ENCODE measurements around the gene PDCL2.
"Not testable (repeated sequence)": the region's sequence is repeated elsewhere in the genome, so short reads cannot be mapped to it uniquely, and the experiment has no call there.

Gene PDCL2

GRCh38 chr4:55568905-55569504, 23.0 kb downstream of the PDCL2 start:
- Histone ChIP-seq H3K36me3 (ENCODE audit: insufficient read depth, insufficient read length, low read length) (no peaks in the 10 kb centered on the region), H3K9me3 (ENCODE audit: insufficient read depth, low read length) (no peaks in the 10 kb centered on the region; the same call in 1 of the 2 replicates), H3K9ac (ENCODE audit: insufficient read length, low read depth) (no peak overlapping the region), H3K4me3 (ENCODE audit: insufficient read length, low read depth) (no peak overlapping the region), H3K27me3 (ENCODE audit: insufficient read depth, insufficient read length) (no peaks in the 10 kb centered on the region), H3K4me1 (ENCODE audit: insufficient read depth, insufficient read length) (no peaks in the 10 kb centered on the region)
- DNase-seq (ENCODE audit: low read depth, low spot score), result no peak
- no peak for TF ChIP-seq SUZ12 (IDR thresholded peaks at IDR 0.05; ENCODE audit: extremely low read depth, insufficient read depth, insufficient read length)
- no peak for TF ChIP-seq ZNF274 (IDR thresholded peaks at IDR 0.05; ENCODE audit: low read depth, low read length)
- TF ChIP-seq YY1 (IDR thresholded peaks at IDR 0.05; ENCODE audit: insufficient read depth, insufficient read length), result no peak

GRCh38 chr4:55561889-55562288, 30.2 kb downstream of the PDCL2 start:
- TF ChIP-seq ZNF274 (IDR thresholded peaks at IDR 0.05; ENCODE audit: low read depth, low read length) (no peak), YY1 (IDR thresholded peaks at IDR 0.05; ENCODE audit: insufficient read depth, insufficient read length) (no peak), SUZ12 (IDR thresholded peaks at IDR 0.05; ENCODE audit: extremely low read depth, insufficient read depth, insufficient read length) (no peak)

GRCh38 chr4:55560096-55560495, 31.9 kb downstream of the PDCL2 start:
- no peaks in the 10 kb centered on the region for H3K36me3 ChIP-seq (ENCODE audit: insufficient read depth, insufficient read length, low read length)

More at GRCh38 chr4:55561889-55562288, 30.2 kb downstream of the PDCL2 start:
- Histone ChIP-seq H3K4me1 (ENCODE audit: insufficient read depth, insufficient read length) (no peaks in the 10 kb centered on the region), H3K9me3 (ENCODE audit: insufficient read depth, low read length) (no peaks in the 10 kb centered on the region; the same call in 1 of the 2 replicates), H3K9ac (ENCODE audit: insufficient read length, low read depth) (no peak overlapping the region), H3K36me3 (ENCODE audit: insufficient read depth, insufficient read length, low read length) (no peaks in the 10 kb centered on the region), H3K4me3 (ENCODE audit: insufficient read length, low read depth) (no peak overlapping the region), H3K27me3 (ENCODE audit: insufficient read depth, insufficient read length) (no peaks in the 10 kb centered on the region)
- no peak for DNase-seq (ENCODE audit: low read depth, low spot score)

GRCh38 chr4:55554453-55555030, 37.5 kb downstream of the PDCL2 start:
- H3K4me3 ChIP-seq (ENCODE audit: insufficient read length, low read depth), result no peak overlapping the region
- TF ChIP-seq YY1 (IDR thresholded peaks at IDR 0.05; ENCODE audit: insufficient read depth, insufficient read length) (no peak), ZNF274 (IDR thresholded peaks at IDR 0.05; ENCODE audit: low read depth, low read length) (no peak), SUZ12 (IDR thresholded peaks at IDR 0.05; ENCODE audit: extremely low read depth, insufficient read depth, insufficient read length) (no peak)
- H3K9me3 ChIP-seq (ENCODE audit: insufficient read depth, low read length), result peaks cover 3% of the 10 kb centered on the region; the same call in 1 of the 2 replicates
- H3K27me3 ChIP-seq (ENCODE audit: insufficient read depth, insufficient read length), result no peaks in the 10 kb centered on the region
- no peak overlapping the region for H3K9ac ChIP-seq (ENCODE audit: insufficient read length, low read depth)
- H3K4me1 ChIP-seq (ENCODE audit: insufficient read depth, insufficient read length), result no peaks in the 10 kb centered on the region
- H3K36me3 ChIP-seq (ENCODE audit: insufficient read depth, insufficient read length, low read length), result no peaks in the 10 kb centered on the region
- no peak for DNase-seq (ENCODE audit: low read depth, low spot score)

More at GRCh38 chr4:55560096-55560495, 31.9 kb downstream of the PDCL2 start:
- H3K4me1 ChIP-seq (ENCODE audit: insufficient read depth, insufficient read length), result no peaks in the 10 kb centered on the region
- DNase-seq (ENCODE audit: low read depth, low spot score), result no peak
- TF ChIP-seq YY1 (IDR thresholded peaks at IDR 0.05; ENCODE audit: insufficient read depth, insufficient read length), result no peak
- TF ChIP-seq ZNF274 (IDR thresholded peaks at IDR 0.05; ENCODE audit: low read depth, low read length), result no peak
- H3K4me3 ChIP-seq (ENCODE audit: insufficient read length, low read depth), result no peak overlapping the region
- H3K27me3 ChIP-seq (ENCODE audit: insufficient read depth, insufficient read length), result no peaks in the 10 kb centered on the region
- H3K9ac ChIP-seq (ENCODE audit: insufficient read length, low read depth), result no peak overlapping the region
- H3K9me3 ChIP-seq (ENCODE audit: insufficient read depth, low read length), result no peaks in the 10 kb centered on the region

GRCh38 chr4:55553441-55554201, 38.4 kb downstream of the PDCL2 start:
- Histone ChIP-seq H3K4me3 (ENCODE audit: insufficient read length, low read depth) (no peak overlapping the region), H3K36me3 (ENCODE audit: insufficient read depth, insufficient read length, low read length) (no peaks in the 10 kb centered on the region), H3K4me1 (ENCODE audit: insufficient read depth, insufficient read length) (no peaks in the 10 kb centered on the region), H3K9me3 (ENCODE audit: insufficient read depth, low read length) (peaks cover 3% of the 10 kb centered on the region; the same call in 1 of the 2 replicates), H3K9ac (ENCODE audit: insufficient read length, low read depth) (no peak overlapping the region), H3K27me3 (ENCODE audit: insufficient read depth, insufficient read length) (no peaks in the 10 kb centered on the region)
- no peak for TF ChIP-seq YY1 (IDR thresholded peaks at IDR 0.05; ENCODE audit: insufficient read depth, insufficient read length)
- TF ChIP-seq SUZ12 (IDR thresholded peaks at IDR 0.05; ENCODE audit: extremely low read depth, insufficient read depth, insufficient read length), result no peak
- no peak for TF ChIP-seq ZNF274 (IDR thresholded peaks at IDR 0.05; ENCODE audit: low read depth, low read length)
- DNase-seq (ENCODE audit: low read depth, low spot score), result no peak

GRCh38 chr4:55551964-55552363, 40.1 kb downstream of the PDCL2 start:
- H3K9ac ChIP-seq (ENCODE audit: insufficient read length, low read depth); H3K4me3 ChIP-seq (ENCODE audit: insufficient read length, low read depth); H3K9me3 ChIP-seq (ENCODE audit: insufficient read depth, low read length); H3K36me3 ChIP-seq (ENCODE audit: insufficient read depth, insufficient read length, low read length); DNase-seq (ENCODE audit: low read depth, low spot score); H3K4me1 ChIP-seq (ENCODE audit: insufficient read depth, insufficient read length); H3K27me3 ChIP-seq (ENCODE audit: insufficient read depth, insufficient read length): not testable (repeated sequence)

- peaks cover 3% of the 10 kb centered on the region; the same call in 1 of the 2 replicates for H3K9me3 ChIP-seq (ENCODE audit: insufficient read depth, low read length)
- TF ChIP-seq YY1 (IDR thresholded peaks at IDR 0.05; ENCODE audit: insufficient read depth, insufficient read length) (no peak), ZNF274 (IDR thresholded peaks at IDR 0.05; ENCODE audit: low read depth, low read length) (no peak), SUZ12 (IDR thresholded peaks at IDR 0.05; ENCODE audit: extremely low read depth, insufficient read depth, insufficient read length) (no peak)
- DNase-seq (ENCODE audit: low read depth, low spot score), result no peak
- H3K36me3 ChIP-seq (ENCODE audit: insufficient read depth, insufficient read length, low read length), result no peaks in the 10 kb centered on the region
- H3K4me3 ChIP-seq (ENCODE audit: insufficient read length, low read depth), result no peak overlapping the region
- no peaks in the 10 kb centered on the region for H3K4me1 ChIP-seq (ENCODE audit: insufficient read depth, insufficient read length)
- H3K9ac ChIP-seq (ENCODE audit: insufficient read length, low read depth), result no peak overlapping the region
- no peaks in the 10 kb centered on the region for H3K27me3 ChIP-seq (ENCODE audit: insufficient read depth, insufficient read length)
Measured at GRCh38 chr4:55549888-55550287, 42.2 kb downstream of the PDCL2 start.
